GM21381 (cell line): ENCODE data around the gene ACBD3.

Experiments
- ATAC-seq: cut with Tn5 transposase; IDR thresholded peaks from one replicate; pipeline ENCODE4 v1.9.1; 2021; ENCODE audit warnings: mild to moderate bottlenecking, moderate library complexity; ENCODE audit not compliant: unreplicated experiment

Gene ACBD3

DNA sequence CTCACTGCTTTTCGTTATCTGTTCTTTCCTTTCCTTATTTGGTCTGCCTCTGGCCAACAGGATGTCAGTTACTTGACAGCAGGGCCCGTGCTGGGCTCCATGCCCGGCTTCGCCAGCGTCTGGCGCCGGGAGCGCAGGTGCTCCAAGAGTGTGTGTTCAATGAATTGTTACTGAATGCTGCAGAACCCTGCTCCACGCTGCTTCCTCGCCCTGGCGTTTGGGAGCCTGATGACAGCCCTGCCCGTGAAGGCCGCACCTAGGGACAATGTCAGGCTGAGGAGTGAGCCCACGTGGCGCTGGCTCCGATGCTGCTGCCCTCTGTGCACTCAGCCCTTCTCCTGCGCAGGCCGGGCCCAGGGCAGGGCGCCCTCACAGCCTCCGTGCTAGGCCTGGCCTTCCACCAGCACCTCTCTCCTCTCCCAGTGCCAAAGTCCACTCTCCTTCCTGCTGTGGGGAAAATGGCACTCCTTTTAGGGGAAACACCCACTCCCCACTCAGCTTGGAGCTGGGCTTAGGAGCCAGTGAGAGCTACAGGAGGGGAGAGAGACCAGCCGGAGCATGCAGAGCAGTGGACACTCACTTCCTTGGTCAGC, 51.4 kb downstream of the ACBD3 start:
- no peak for ATAC-seq

DNA sequence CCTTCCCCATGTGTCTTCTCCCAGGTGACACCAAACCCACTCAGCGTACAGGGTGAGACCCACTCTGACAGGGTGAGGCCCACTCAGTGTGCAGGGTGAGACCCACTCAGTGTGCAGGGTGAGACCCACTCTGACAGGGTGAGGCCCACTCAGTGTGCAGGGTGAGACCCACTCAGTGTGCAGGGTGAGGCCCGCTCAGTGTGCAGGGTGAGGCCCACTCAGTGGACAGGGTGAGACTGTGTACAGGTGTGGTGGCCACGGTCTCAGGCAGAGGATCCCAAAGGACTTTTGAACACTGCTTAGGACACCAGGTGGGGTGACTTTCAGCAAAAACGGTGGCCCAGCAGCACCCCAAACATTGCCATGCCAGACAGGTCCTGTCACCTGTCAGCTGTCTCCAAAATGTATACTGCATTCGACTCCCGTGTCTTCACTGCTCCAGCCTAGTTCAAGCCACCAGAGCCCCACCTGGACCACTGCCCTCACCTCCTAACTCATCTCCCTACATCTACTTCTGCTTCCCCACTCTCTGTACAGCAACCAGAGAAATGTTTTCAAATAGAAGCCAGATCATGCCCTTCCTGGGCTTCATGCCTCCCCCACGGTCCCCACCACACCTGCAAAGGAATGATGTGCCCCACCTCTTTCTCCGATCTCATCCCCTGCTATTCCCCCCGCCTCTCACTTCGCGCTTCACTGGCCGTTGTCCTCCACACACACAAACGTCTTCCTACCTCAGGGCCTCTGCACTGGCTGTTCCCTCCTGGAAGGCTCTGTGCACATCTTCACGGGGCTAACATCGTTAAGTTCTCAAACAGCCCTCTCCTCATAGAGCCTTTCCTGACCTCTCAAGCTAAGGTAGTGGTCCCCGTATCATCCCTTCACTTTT, 52.1 kb downstream of the ACBD3 start:
- no peak for ATAC-seq

DNA sequence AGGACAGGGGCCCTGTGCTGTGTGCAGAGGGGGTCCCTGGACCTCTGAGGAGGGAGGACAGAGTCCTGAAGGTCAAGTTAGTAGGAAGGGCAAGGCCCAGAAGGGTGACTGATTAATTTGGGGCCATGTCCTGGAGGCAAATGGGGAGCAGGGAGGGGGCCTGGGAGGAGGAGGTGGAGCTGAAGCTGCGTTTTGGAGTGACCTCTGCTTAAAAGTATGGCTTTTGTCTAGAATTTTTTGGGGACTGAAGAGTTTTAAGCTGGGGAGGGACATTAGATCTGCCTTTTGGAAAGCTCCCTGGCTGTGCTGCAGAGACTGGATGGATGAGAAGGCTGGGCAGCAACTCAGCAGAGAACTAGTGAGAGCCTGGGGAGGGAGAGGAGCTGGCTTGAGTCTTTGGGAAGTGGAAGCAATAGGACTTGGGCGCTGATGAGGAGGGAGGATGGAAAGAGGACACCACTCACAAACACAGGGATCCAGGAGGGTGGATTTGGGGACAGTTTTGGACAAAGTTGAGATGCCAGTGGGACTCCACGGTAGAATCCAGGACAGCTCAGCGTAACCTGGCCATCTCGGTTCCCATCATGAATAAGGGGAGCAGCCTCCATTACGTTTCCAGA, 52.9 kb downstream of the ACBD3 start:
- ATAC-seq: no peak

DNA sequence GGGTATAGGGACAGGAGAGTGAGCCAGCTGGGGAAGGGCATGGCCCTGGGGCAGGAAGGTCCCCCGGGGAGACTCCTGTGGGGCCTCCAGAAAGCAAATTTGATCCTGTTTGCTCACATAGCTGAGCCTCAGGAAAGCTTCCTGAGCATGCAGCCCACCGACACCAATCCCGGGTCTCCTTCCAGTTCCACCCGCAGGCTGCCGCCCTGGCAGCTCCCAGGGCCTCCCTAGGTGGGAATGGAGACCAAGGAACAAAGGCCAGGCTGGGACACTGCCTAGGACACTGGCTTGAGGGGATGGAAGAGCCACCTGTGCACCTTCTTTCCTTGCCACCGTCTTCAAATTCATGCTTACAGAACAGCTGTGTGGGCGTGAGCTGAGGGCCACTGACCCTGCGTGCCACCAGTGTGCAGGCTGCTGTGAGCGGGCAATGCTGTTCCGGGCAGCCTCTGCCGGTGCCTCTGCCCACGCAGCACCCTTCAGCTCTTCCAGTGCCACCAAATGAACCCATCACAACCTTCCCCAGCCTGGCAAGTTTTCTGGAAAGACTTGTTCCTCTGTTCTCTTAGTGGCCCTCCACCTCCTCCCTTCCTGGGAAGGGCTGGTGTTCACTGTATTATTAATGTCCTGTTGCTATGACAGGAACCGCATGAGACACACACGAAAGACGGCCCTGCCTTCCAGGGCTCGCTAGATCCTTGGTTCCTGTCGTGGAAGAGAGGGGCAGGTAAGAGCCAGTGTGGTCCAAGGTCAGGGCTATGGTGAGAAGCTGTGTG, 53.6 kb downstream of the ACBD3 start:
- ATAC-seq: no peak

DNA sequence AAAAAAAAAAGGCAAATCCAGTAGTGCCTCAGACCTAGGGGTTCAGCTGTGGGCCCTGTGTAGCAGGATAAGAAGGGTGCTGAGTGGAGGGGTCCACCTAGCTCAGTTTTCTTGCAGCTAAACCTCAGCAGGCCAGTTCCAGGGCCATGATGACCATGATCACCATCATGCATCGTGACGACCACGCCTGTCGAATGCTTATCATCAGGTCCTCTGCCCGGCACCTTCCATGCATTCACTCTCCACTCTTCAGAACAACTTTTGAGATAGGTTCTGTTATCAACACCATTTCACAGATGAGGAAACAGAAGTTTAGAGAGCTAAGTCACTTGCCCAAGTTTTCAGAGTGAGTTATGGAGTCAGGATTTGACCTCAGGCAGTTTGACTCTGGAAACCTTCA, 54.9 kb downstream of the ACBD3 start:
- no peak for ATAC-seq

DNA sequence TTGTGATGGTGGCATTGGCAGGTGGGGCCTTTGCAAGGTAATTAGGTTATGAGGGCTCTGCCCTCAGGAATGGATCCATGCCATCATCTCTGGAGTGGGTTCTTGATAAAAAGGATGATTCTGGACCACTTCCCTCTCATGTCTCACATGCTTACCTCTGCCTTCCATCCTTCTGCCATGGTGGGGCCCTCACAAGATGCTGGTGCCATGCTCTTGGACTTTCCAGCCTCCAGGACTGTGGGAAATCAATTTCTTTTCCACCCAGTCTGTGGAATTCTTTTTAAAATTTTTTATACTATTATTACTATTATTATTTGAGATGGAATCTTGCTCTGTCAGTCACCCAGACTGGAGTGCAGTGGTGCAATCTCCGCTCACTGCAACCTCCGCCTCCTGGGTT, 57.3 kb downstream of the ACBD3 start:
- ATAC-seq: no peak

DNA sequence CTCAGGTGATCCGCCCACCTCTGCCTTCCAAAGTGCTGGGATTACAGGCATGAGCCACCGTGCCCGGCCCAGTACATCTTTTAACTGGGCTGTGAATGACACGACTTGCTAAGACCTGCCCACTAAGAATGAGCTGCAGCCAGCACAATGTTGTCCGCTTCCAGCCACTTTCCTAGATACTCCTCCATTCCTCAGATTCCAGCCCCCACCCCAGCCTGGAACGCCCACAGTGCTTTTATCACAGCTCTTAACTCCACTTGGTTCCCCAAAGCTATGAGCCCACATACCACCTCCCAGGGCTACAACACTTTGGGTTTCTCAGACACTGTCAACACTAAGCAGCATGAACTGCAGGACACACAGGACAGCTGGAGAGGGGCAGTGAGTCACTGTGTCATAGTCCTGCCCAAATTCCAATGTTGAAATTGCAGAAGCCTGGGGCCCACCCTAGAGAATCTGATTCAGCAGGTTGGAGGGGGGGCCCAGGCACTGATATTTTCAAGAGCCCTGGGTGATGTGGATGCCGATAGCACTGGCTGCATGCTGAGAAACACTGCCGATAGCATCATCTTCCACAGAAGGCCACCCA, 58.0 kb downstream of the ACBD3 start:
- ATAC-seq: no peak

DNA sequence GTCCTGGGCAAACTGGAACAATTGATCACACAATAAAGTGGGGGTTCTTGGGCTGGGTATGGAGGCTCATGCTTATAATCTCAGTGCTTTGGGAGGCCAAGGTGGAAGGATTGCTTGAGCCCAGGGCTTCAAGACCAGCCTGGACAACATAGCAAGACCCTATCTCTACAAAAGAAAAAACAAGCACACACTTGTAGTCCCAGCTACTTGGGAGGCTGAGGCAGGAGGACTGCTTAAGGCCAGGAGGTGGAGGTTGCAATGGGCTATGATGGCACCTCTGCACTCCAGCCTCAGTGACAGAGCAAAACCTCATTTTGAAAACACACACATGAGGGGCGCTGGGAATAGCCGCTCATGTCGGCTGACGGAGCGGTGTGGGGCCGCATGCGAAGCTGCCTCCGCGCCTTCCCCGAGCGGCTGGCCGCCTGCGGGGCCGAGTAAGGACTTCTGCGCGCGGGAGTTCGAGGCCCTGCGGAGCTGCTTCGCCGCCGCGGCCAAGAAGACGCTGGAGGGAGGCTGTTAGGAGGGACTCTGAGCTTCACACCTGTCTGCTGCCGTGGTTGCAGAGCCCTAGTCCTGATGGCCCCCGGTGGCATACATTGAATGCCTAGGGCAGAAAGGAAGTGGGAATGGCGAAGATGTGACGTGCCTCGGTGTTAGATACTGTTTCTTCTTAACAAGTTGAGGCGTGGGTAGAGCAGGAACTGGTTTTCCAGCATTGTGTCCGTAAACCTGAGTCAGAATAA, 59.5 kb downstream of the ACBD3 start:
- ATAC-seq: no peak

DNA sequence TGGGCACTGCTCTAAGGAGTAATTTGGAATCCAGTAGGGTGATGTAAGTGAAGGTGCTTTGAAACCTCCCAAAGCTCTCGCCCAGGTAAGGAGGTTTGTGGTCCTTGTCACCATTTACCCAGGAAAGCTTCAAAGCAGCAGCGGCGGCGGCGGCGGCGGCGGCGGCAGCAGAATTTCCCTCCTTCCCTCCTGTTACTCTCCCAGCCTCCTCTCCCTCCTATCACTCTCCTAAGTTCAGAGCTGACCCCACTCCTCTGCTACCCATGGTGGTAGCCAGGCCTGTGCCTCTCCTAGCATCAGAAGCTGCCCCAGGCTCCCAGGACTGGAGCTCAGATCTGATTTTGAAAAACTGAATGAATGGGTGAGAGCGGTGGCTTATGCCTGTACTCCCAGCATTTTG, 60.7 kb downstream of the ACBD3 start:
- ATAC-seq: no peak

DNA sequence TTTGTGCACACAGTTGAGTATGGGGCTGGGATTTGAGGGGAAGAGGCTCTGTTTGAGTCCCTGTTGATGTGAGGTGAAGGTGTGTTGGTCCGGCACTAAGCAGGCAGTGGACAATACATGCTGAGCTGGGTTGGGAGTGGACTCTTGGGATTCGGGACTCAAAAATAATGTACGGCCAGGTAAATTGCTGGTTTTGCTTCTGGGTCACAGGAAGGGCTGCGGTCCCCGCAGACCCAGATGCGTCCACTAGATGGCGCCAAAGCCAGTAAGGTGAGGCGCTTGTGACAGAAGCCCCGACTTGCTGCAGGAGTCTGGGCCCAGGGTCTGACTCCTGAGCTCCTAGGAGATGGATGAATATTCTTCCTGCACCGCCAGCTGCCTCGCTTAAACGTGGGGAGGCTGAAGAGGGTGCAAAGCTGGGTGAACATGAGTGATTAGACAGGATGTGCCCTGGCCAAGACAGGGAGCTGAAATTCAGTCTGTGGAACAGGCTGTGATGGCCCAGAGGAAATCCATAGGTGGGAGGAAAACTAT, 61.4 kb downstream of the ACBD3 start:
- peak; percentile 24 for ATAC-seq

DNA sequence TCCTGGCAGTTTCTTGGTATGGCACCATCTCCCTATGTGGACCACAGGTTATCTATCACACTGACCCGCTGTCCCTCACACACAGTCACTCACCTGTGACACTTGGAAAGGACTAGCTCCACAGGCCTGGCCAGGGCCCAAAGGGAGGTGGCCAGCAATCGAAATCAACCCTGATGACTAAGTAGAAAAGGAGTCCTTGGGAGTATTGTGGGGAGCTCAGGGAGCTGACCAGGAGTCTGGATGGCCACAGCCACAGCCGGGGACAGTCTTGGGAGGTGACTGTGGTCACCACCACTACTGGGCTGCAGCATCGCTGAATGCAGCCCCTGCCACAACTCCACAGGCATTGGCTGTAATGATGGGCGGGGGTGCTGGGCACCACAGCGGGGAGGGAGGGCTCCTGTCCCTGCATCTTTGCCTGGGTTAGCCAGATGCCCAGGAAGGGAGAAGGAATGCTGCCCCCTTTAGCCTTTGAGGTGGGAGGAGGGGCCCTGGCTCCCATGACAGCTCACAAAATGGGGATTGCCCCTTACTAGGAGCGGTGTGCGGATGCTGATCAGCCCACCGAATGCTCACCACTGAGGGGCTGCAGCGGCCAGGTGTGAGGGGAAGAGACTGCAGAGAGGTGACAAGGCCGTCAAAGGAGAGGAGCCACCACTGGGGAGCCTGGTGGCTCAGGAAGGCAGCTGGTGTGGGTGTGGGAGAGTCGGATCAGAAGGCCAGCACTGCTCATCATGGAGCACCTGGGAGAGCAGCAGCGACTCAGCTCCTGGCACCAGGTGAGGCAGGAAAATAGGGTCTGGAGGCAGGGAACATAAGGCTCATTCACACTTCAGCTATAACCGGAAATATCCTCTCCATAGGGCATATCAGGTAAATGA, 62.7 kb downstream of the ACBD3 start:
- ATAC-seq: no peak

DNA sequence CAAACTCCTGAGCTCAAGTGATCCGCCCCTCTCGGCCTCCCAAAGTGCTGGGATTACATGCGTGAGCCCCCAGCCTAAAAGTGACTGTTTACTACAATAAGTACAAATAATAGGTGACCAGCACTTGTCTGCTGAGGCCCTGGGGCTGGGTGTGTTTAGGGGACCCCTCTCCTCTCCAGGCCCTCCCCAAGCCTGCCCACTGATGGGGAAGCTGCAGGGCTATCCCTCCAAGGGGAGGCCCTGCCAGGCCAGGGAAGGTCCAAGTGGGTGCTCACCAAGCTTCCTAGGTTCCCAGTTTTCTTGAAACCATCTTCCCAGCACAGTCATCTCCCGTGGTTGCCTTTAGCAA, 63.4 kb downstream of the ACBD3 start:
- ATAC-seq: no peak

DNA sequence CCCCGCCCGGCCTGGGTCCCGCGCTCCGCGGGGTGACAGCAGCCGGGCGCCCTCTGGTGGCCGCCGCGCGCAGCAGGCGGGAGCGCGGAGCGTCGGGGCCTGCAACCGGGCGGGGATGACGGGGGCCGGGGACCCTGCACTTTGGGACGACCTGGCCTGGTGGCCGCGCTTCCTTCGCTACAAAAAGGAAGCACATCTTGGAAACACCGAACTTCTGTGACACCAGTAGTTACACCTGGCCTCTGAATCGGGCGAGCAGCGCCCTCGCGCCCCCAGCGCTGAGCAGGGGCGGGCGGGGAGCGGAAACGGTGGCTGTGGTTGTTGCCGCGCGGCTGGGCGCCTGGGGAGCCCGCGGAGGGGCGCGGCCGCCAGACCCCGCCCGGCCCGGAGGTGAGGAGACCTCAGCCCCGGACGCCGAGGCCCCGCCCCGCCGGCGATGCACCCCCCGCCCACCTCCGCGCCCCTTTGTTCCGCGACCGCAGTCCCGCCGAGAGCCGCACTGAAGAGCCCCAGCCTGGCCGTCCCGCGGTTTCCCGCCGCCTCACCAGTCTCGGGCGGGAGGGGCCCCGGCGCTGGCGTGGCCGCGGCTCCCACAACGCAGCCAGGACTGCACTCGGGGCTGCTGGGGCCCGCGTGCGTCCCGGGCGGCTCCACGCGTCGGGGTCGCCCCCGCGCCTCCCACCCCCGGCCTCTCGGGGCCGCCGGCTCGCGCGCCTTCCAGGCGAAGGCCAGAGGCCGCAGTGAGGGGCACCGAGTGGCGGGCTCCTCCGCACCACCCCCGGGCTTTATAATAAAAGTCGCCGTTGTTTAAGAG, 64.7 kb downstream of the ACBD3 start:
- ATAC-seq: peak; percentile 66

DNA sequence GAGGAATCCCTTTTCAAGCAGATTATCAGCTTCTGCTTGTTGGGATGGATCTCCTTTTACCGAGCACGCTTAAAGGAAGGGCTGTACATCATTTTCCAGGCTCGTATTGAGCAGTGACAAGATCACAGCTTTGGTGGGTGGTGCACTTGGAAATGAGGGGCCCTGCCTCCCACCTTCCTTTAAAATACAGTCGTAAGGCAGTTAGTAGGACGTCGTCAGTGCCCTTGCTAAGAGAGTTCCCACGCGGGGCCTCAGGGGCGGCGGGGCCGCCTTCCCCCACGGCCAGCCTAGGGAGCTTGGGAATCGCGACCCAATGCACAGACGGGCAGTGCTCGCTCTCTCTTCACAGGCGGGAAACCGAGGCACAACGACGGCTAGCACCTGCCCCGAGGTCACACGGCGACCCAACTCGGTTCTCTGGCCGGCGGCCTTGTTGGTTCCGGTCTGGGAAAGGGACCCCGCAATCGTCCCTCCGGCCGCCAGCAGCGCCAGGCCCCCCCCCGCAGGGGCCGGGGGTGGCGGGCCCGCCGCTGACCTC, 65.4 kb downstream of the ACBD3 start:
- ATAC-seq: no peak

DNA sequence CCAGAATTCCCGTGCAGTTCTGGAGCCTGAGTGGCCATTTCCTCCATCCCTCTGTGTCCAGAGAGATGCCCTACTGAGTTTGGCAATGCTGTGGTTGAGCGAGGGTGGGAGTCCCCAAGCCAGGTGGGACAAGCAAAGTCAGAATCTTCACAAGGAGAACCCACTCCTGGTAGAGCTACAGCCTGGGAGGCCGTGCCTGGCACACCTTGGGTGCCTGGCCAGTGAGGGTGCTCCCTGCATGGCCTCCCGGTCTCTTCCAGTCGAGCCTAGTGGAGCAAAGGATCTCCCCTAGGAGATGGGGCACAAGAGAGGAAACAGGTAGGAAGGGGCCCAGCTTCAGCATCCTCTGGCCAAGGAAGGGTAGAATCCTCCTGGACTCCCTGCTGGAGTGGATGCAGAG, 66.1 kb downstream of the ACBD3 start:
- no peak for ATAC-seq

DNA sequence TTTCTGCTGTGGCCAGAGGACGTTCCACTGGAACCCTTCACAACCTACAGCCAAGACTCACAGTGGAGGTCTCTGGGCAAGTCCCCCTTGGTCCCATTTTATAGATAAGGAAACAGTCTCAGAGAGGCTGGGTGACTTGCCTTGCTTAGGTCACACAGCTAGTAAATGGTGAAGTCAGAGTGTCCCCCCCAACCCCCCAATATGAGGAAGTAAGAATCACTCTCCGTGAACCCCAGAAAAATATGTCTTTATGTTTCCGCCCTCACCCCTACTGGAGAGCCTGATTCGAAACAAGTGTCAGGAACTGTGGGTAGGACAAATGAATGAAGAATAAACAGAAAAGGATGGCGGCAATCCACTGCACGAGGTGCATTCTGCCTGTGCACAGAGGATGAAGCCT, 67.4 kb downstream of the ACBD3 start:
- ATAC-seq: no peak

DNA sequence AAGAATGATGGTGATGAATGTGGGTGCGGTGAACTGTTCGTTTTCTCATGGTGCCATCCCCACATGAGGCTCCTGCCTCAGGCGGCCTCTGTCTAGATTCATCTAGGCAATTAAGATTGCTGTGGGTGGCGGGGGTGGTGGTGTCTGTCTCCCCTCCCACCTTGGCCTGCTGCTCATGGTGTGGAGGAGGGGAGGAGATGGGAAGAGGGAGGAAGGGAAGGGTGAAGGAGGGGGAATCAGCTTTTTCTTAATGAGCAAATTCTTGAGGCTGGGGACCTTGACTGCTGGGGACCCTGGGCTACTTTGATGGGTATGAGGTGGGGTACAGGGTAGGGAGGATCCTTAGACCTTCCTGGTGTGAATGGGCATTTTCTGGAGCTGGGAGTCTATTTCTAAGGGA, 68.2 kb downstream of the ACBD3 start:
- no peak for ATAC-seq

DNA sequence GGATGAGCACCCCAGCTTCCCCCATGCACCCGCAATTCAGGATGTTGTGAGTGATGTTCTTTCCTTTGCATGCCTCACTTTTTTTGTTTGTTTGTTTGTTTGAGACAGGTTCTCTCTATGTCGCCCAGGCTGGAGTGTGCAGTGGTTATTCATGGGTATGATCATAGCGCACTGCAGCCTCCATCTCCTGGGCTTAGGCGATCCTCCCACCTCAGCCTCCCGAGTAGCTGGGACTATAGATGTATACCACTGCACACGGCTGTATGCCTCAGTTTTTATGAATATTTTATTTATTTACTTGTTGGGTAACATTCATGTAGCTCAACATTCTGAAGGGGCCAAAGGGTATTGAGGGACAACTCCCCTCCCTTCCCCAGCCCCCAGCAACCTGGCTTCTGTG, 69.2 kb downstream of the ACBD3 start:
- no peak for ATAC-seq
